Activated naive CD4-positive, alpha-beta T cell treated with anti-CD3 and anti-CD28 coated beads for 36 hours (primary cell): ENCODE data around the gene CACNA2D3. TPM values are rescaled to one million over a fixed set of nuclear protein-coding genes. Genes with fewer than 3 reads are reported as not detected.

Experiments
- CTCF ChIA-PET: fragments of 350-600 bp; sonication (Branson Sonifier 250); formaldehyde crosslinking; loops from one replicate; lab custom pipeline; 2021; ENCODE audit warnings: antibody characterized with exemption; lab: Charles Lee
- DNase-seq: peaks from one replicate; pipeline ENCODE4 v3.0.0-alpha.2; 2020
- H3K27ac Mint-ChIP-seq: one replicate; pipeline ENCODE4 v1.8.0; 2021; ENCODE audit warnings: mild to moderate bottlenecking, mixed read lengths
- H3K27me3 Mint-ChIP-seq: one replicate; pipeline ENCODE4 v1.8.0; 2021; ENCODE audit warnings: low read depth, mixed read lengths
- H3K36me3 Mint-ChIP-seq: one replicate; pipeline ENCODE4 v1.8.0; 2021; ENCODE audit warnings: low read depth, mixed read lengths
- H3K4me1 Mint-ChIP-seq: one replicate; pipeline ENCODE4 v1.8.0; 2021; ENCODE audit warnings: low read depth, mixed read lengths
- H3K4me3 Mint-ChIP-seq: one replicate; pipeline ENCODE4 v1.8.0; 2021; ENCODE audit warnings: mild to moderate bottlenecking, moderate library complexity, mixed read lengths
- H3K9me3 Mint-ChIP-seq: one replicate; pipeline ENCODE4 v1.8.0; 2021; ENCODE audit warnings: mixed read lengths
- intact Hi-C: fragments of 100-400 bp; cut with micrococcal nuclease; formaldehyde crosslinking; loops from one replicate; pipeline ENCODE4 v1.15.1; 2023
- total RNA-seq, 2 experiments: library from RNA; stranded (reverse); gene quantifications; one replicate each; pipeline ENCODE4 v1.2.3, GENCODE V29; 2021

Gene CACNA2D3
- total RNA-seq, 2 experiments from 2014 or later, result not detected

GRCh38 chr3:54841471-54841870 is 719.1 kb downstream of the CACNA2D3 start:
- Mint-ChIP-seq H3K36me3 (no peaks in the 10 kb centered on the region), H3K27ac (no peak overlapping the region), H3K4me1 (no peaks in the 10 kb centered on the region), H3K9me3 (no peaks in the 10 kb centered on the region), H3K27me3 (peaks cover 8% of the 10 kb centered on the region), H3K4me3 (no peak overlapping the region)
- intact Hi-C loops, result no loop called here
- DNase-seq, result no peak
- CTCF ChIA-PET, result interaction anchor here (1.7 kb wide), 1 partner anchor 11 kb away, joined by 6 read pairs; no protein-coding TSS in a partner anchor

- Mint-ChIP-seq H3K4me1 (no peaks in the 10 kb centered on the region), H3K4me3 (no peak overlapping the region), H3K9me3 (no peaks in the 10 kb centered on the region), H3K27ac (no peak overlapping the region), H3K27me3 (peaks cover 8% of the 10 kb centered on the region), H3K36me3 (no peaks in the 10 kb centered on the region)
- CTCF ChIA-PET, result no interaction called here
- DNase-seq, result no peak
- intact Hi-C loops, result no loop called here
Observed at GRCh38 chr3:54843352-54843751, 721.0 kb downstream of the CACNA2D3 start.

GRCh38 chr3:54844211-54844610 is 721.9 kb downstream of the CACNA2D3 start:
- no peak overlapping the region for H3K4me3 Mint-ChIP-seq
- no peaks in the 10 kb centered on the region for H3K9me3 Mint-ChIP-seq
- no peak overlapping the region for H3K27ac Mint-ChIP-seq
- peaks cover 8% of the 10 kb centered on the region for H3K27me3 Mint-ChIP-seq
- no peaks in the 10 kb centered on the region for H3K4me1 Mint-ChIP-seq
- CTCF ChIA-PET, result no interaction called here
- intact Hi-C loops, result no loop called here
- DNase-seq, result no peak
- no peaks in the 10 kb centered on the region for H3K36me3 Mint-ChIP-seq

GRCh38 chr3:54845011-54845410 is 722.7 kb downstream of the CACNA2D3 start:
- Mint-ChIP-seq H3K9me3 (no peaks in the 10 kb centered on the region), H3K27me3 (peaks cover 8% of the 10 kb centered on the region), H3K4me1 (no peaks in the 10 kb centered on the region), H3K4me3 (no peak overlapping the region), H3K36me3 (no peaks in the 10 kb centered on the region), H3K27ac (no peak overlapping the region)
- intact Hi-C loops, result no loop called here
- CTCF ChIA-PET, result no interaction called here
- no peak for DNase-seq

- H3K36me3 Mint-ChIP-seq, result no peaks in the 10 kb centered on the region
- H3K9me3 Mint-ChIP-seq, result no peaks in the 10 kb centered on the region
- H3K4me1 Mint-ChIP-seq, result no peaks in the 10 kb centered on the region
- intact Hi-C loops, result no loop called here
- no peak overlapping the region for H3K27ac Mint-ChIP-seq
- no peak overlapping the region for H3K4me3 Mint-ChIP-seq
- CTCF ChIA-PET, result no interaction called here
- H3K27me3 Mint-ChIP-seq, result peaks cover 8% of the 10 kb centered on the region
- no peak for DNase-seq
Observed at GRCh38 chr3:54845551-54845950, 723.2 kb downstream of the CACNA2D3 start.

GRCh38 chr3:54846119-54846518 is 723.8 kb downstream of the CACNA2D3 start:
- Mint-ChIP-seq H3K4me1 (no peaks in the 10 kb centered on the region), H3K36me3 (no peaks in the 10 kb centered on the region), H3K27me3 (peaks cover 8% of the 10 kb centered on the region), H3K27ac (no peak overlapping the region), H3K9me3 (no peaks in the 10 kb centered on the region), H3K4me3 (no peak overlapping the region)
- no peak for DNase-seq
- intact Hi-C loops, result no loop called here
- CTCF ChIA-PET, result interaction anchor here (0.6 to 0.7 kb wide), 2 partner anchors 810 to 1696 kb away, joined by 3 read pairs; no protein-coding TSS in a partner anchor

GRCh38 chr3:54847361-54847760 is 725.0 kb downstream of the CACNA2D3 start:
- Mint-ChIP-seq H3K27ac (no peak overlapping the region), H3K36me3 (no peaks in the 10 kb centered on the region), H3K27me3 (peaks cover 8% of the 10 kb centered on the region), H3K4me1 (no peaks in the 10 kb centered on the region), H3K4me3 (no peak overlapping the region), H3K9me3 (no peaks in the 10 kb centered on the region)
- no peak for DNase-seq
- intact Hi-C loops, result no loop called here
- CTCF ChIA-PET, result no interaction called here

GRCh38 chr3:54849360-54849759 is 727.0 kb downstream of the CACNA2D3 start:
- Mint-ChIP-seq H3K27me3 (peaks cover 5% of the 10 kb centered on the region), H3K4me1 (no peaks in the 10 kb centered on the region), H3K9me3 (no peaks in the 10 kb centered on the region), H3K27ac (no peak overlapping the region), H3K36me3 (no peaks in the 10 kb centered on the region), H3K4me3 (no peak overlapping the region)
- no peak for DNase-seq
- intact Hi-C loops, result no loop called here
- CTCF ChIA-PET, result no interaction called here

- no peak overlapping the region for H3K4me3 Mint-ChIP-seq
- CTCF ChIA-PET, result interaction anchor here (1.1 kb wide), 1 partner anchor 19 kb away, joined by 3 read pairs; no protein-coding TSS in a partner anchor
- no peaks in the 10 kb centered on the region for H3K9me3 Mint-ChIP-seq
Observed at GRCh38 chr3:54850484-54851018, 728.2 kb downstream of the CACNA2D3 start.

GRCh38 chr3:54853573-54854404 is 731.4 kb downstream of the CACNA2D3 start:
- no peaks in the 10 kb centered on the region for H3K4me1 Mint-ChIP-seq
- no peaks in the 10 kb centered on the region for H3K9me3 Mint-ChIP-seq
- no peaks in the 10 kb centered on the region for H3K36me3 Mint-ChIP-seq
- H3K27me3 Mint-ChIP-seq, result peaks cover 6% of the 10 kb centered on the region
- intact Hi-C loops, result loop anchor here (2.0 to 10.0 kb wide), 3 partner anchors 327 to 891 kb away; partner anchors contain the start of gene WNT5A
- DNase-seq, result peak; percentile 55
- CTCF ChIA-PET, result interaction anchor here (1.1 kb wide), 1 partner anchor 1398 kb away, joined by 4 read pairs; no protein-coding TSS in a partner anchor
- no peak overlapping the region for H3K4me3 Mint-ChIP-seq
- no peak overlapping the region for H3K27ac Mint-ChIP-seq

More at GRCh38 chr3:54850484-54851018, 728.2 kb downstream of the CACNA2D3 start:
- H3K4me1 Mint-ChIP-seq, result no peaks in the 10 kb centered on the region
- DNase-seq, result no peak
- H3K27ac Mint-ChIP-seq, result no peak overlapping the region
- H3K36me3 Mint-ChIP-seq, result no peaks in the 10 kb centered on the region
- H3K27me3 Mint-ChIP-seq, result peaks cover 3% of the 10 kb centered on the region
- intact Hi-C loops, result loop anchor here (5.0 to 10.0 kb wide), 2 partner anchors 637 to 894 kb away; partner anchors contain the start of gene WNT5A

GRCh38 chr3:54856271-54856670 is 733.9 kb downstream of the CACNA2D3 start:
- CTCF ChIA-PET, result no interaction called here
- Mint-ChIP-seq H3K36me3 (no peaks in the 10 kb centered on the region), H3K27me3 (peaks cover 6% of the 10 kb centered on the region), H3K9me3 (no peaks in the 10 kb centered on the region), H3K27ac (no peak overlapping the region), H3K4me3 (no peak overlapping the region), H3K4me1 (no peaks in the 10 kb centered on the region)
- DNase-seq, result no peak
- intact Hi-C loops, result loop anchor here (10.0 kb wide), 1 partner anchor 889 kb away; no protein-coding TSS in a partner anchor

- peaks cover 6% of the 10 kb centered on the region for H3K27me3 Mint-ChIP-seq
- no peak overlapping the region for H3K27ac Mint-ChIP-seq
- H3K4me3 Mint-ChIP-seq, result no peak overlapping the region
- no peak for DNase-seq
- no peaks in the 10 kb centered on the region for H3K9me3 Mint-ChIP-seq
- CTCF ChIA-PET, result no interaction called here
- no peaks in the 10 kb centered on the region for H3K4me1 Mint-ChIP-seq
- intact Hi-C loops, result loop anchor here (10.0 kb wide), 1 partner anchor 887 kb away; no protein-coding TSS in a partner anchor
- no peaks in the 10 kb centered on the region for H3K36me3 Mint-ChIP-seq
Observed at GRCh38 chr3:54857343-54857742, 735.0 kb downstream of the CACNA2D3 start.
